HEK293 (cell line): Measurements from ENCODE around the gene TMEM260.

Source experiments
- CTCF ChIA-PET: fragments of 350-600 bp; formaldehyde crosslinking; extraction: SDS; loops from one replicate; lab custom pipeline; 2021; ENCODE audit warnings: antibody characterized with exemption; lab: Yijun Ruan, JAX
- POLR2A ChIA-PET: fragments of 300-600 bp; formaldehyde crosslinking; extraction: SDS; loops from one replicate; lab custom pipeline; 2020; ENCODE audit warnings: antibody characterized with exemption, inconsistent platforms; lab: Yijun Ruan, JAX
- H3K27ac ChIP-seq: fragments of 200-500 bp; sonication (Bioruptor generic); 2 replicates; pipeline ENCODE4 v1.5.1; 2014; ENCODE audit warnings: low read depth, low read length, control low read depth, inconsistent platforms; ENCODE audit errors: extremely low read depth
- H3K36me3 ChIP-seq, 2 experiments: fragments of 200-500 bp in 1 of 2; sonication (Bioruptor generic) in 1 of 2; 1 replicate in 1 of 2; 2 replicates in 1 of 2; pipeline ENCODE4 v1.5.1; 2014 to 2017; ENCODE audit warnings: inconsistent platforms in 2 of 2, low read length in 2 of 2; ENCODE audit not compliant: control insufficient read depth in 2 of 2, insufficient read depth in 1 of 2
- H3K4me1 ChIP-seq: fragments of 200-500 bp; sonication (Bioruptor generic); 2 replicates; pipeline ENCODE4 v1.5.1; 2014; ENCODE audit warnings: mild to moderate bottlenecking, low read length, inconsistent platforms; ENCODE audit not compliant: control insufficient read depth, insufficient read depth
- H3K4me3 ChIP-seq: 2 replicates; pipeline ENCODE4 v1.5.1; 2011; ENCODE audit warnings: low read depth, mild to moderate bottlenecking, control low read depth, low read length, moderate library complexity
- H3K9me3 ChIP-seq: fragments of 200-500 bp; sonication (Bioruptor generic); 2 replicates; pipeline ENCODE4 v1.5.1; 2014; ENCODE audit warnings: low read depth, low read length, inconsistent platforms; ENCODE audit not compliant: control insufficient read depth, insufficient read depth
- EGR2 ChIP-seq: fragments of 450-650 bp; formaldehyde crosslinking; IDR thresholded peaks from 2 replicates; pipeline ENCODE4 v1.5.1; 2016; ENCODE audit warnings: low read depth, missing biosample characterization, missing genetic modification characterization
- YY1 ChIP-seq: fragments of 450-650 bp; formaldehyde crosslinking; IDR thresholded peaks from 2 replicates; pipeline ENCODE4 v1.5.1; 2018; ENCODE audit warnings: missing biosample characterization, missing genetic modification characterization
- ZBTB49 ChIP-seq: fragments of 450-650 bp; formaldehyde crosslinking; IDR thresholded peaks from 2 replicates; pipeline ENCODE4 v1.5.1; 2016; ENCODE audit warnings: missing biosample characterization, missing genetic modification characterization, low read depth
- ZFHX2 ChIP-seq: fragments of 450-650 bp; formaldehyde crosslinking; conservative IDR thresholded peaks from 2 replicates; pipeline ENCODE4 v1.5.1; 2016; ENCODE audit warnings: missing biosample characterization, missing genetic modification characterization
- ZNF146 ChIP-seq: fragments of 450-650 bp; formaldehyde crosslinking; IDR thresholded peaks from 2 replicates; pipeline ENCODE4 v1.5.1; 2016; ENCODE audit warnings: missing biosample characterization, missing genetic modification characterization
- ZNF266 ChIP-seq: fragments of 450-650 bp; formaldehyde crosslinking; IDR thresholded peaks from 2 replicates; pipeline ENCODE4 v1.5.1; 2016; ENCODE audit warnings: missing biosample characterization, missing genetic modification characterization, low read depth
- ZNF274 ChIP-seq, 2 experiments: fragments of 200-500 bp in 1 of 2; fragments of 450-650 bp in 1 of 2; sonication (Bioruptor generic) in 1 of 2; formaldehyde crosslinking in 1 of 2; IDR thresholded peaks; 2 replicates each; pipeline versions ENCODE4 v1.5.1 to v1.6.1; 2014 to 2016; ENCODE audit warnings: borderline replicate concordance in 1 of 2, inconsistent platforms in 1 of 2, low read length in 1 of 2, missing biosample characterization in 1 of 2, missing genetic modification characterization in 1 of 2
- ZNF530 ChIP-seq: fragments of 450-650 bp; formaldehyde crosslinking; IDR thresholded peaks from 2 replicates; pipeline ENCODE4 v1.5.1; 2016; ENCODE audit warnings: low read depth, missing biosample characterization, missing genetic modification characterization
- ZNF561 ChIP-seq: fragments of 450-650 bp; IDR thresholded peaks from 2 replicates; pipeline ENCODE4 v1.5.1; 2018; ENCODE audit warnings: missing biosample characterization, missing genetic modification characterization, borderline replicate concordance
- ZNF596 ChIP-seq: fragments of 450-650 bp; IDR thresholded peaks from 2 replicates; pipeline ENCODE4 v1.5.0; 2018; ENCODE audit warnings: missing biosample characterization, mild to moderate bottlenecking, missing genetic modification characterization, moderate library complexity
- ZNF707 ChIP-seq: fragments of 450-650 bp; formaldehyde crosslinking; IDR thresholded peaks from 2 replicates; pipeline ENCODE4 v1.5.1; 2016; ENCODE audit warnings: missing biosample characterization, missing genetic modification characterization
- TF ChIP-seq, protein P1 (sequence below): fragments of 450-650 bp; formaldehyde crosslinking; IDR thresholded peaks from 2 replicates; pipeline ENCODE4 v1.5.1; 2016; ENCODE audit warnings: missing biosample characterization, missing genetic modification characterization
- TF ChIP-seq, protein P2 (sequence below): fragments of 450-650 bp; formaldehyde crosslinking; IDR thresholded peaks from 2 replicates; pipeline ENCODE4 v1.5.1; 2016; ENCODE audit warnings: missing biosample characterization, missing genetic modification characterization
- TF ChIP-seq, protein P3 (sequence below): fragments of 450-650 bp; formaldehyde crosslinking; IDR thresholded peaks from 2 replicates; pipeline ENCODE4 v1.5.1; 2016; ENCODE audit warnings: missing biosample characterization, missing genetic modification characterization

Gene TMEM260

DNA sequence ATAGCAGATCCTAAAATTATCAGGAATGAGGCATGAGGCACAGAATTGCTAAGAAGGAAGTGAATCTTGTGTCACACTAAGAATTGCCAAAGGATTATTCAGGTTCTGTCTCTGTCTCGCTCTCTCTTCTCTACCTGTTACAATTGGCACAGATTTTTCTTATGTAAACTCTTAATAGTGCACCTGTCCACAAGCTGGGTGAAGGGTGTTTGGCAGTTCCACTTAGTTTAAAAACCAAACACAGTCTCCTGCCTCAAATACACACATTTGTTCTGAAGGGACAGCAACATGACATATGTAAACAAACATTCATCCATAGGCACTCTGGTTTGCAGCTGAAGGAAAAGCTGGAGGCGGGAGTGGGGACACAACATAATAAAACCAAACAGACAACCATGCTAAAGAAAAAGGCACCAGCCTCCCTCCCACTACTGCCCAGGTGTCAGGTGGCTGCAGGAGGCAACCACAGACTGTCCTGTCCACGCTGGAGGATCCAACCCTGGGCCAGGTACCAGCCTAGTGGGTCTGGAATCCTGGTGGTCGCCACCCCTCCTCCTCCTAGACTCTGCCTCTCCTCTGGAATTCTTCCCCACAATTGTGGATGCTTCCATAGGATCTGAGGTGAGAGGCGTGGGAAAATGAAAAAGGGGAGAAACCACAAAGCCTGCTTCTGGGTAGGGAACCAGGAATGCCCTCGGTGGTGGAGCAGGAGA, 81.2 kb downstream of the TMEM260 start:
- no peak overlapping the region for H3K4me3 ChIP-seq
- CTCF ChIA-PET: interaction anchor here (0.5 to 1.4 kb wide), 4 partner anchors 29 to 522 kb away, joined by 3 to 4 read pairs (median 3); no protein-coding TSS in a partner anchor

DNA sequence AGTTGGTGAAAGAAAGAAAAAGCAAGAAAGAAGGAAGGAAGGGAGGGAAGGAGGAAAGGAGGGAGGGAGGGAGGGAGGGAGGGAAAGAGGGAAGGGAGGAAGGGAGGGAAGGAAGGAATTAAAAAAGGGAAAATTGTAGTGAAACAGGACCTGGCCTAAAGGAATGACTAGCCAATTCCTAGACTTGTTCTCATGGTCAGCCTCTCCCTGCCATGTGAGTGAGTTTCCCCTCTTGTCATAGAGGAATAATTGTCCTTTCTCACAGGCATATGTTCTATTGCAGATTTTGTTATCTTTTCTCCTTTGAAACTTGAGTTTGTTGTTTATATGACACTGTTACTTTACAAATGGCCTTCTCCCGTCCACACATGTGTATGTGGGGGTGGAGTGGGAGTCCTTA, 81.9 kb downstream of the TMEM260 start:
- POLR2A ChIA-PET: no interaction called here
- no peak overlapping the region for H3K27ac ChIP-seq
- CTCF ChIA-PET: interaction anchor here (0.5 to 1.4 kb wide), 3 partner anchors 97 to 521 kb away, joined by 3 to 4 read pairs (median 3); no protein-coding TSS in a partner anchor
- TF ChIP-seq ZNF707 (no peak), EGR2 (peak; percentile 44; the same call in 1 of the 2 replicates)
- H3K36me3 ChIP-seq: no peaks in the 10 kb centered on the region
- H3K4me3 ChIP-seq: no peak overlapping the region
- H3K9me3 ChIP-seq: no peaks in the 10 kb centered on the region
- peaks cover 11% of the 10 kb centered on the region for H3K4me1 ChIP-seq

More for the DNA sequence above, 81.2 kb downstream of the TMEM260 start:
- peaks cover 11% of the 10 kb centered on the region for H3K4me1 ChIP-seq
- no peaks in the 10 kb centered on the region for H3K9me3 ChIP-seq
- no peaks in the 10 kb centered on the region for H3K36me3 ChIP-seq
- TF ChIP-seq ZNF274 (IDR thresholded peaks at IDR 0.05; ENCODE audit: low read length): no peak
- no peak for TF ChIP-seq ZNF274 (tag by site-specific recombination; IDR thresholded peaks at IDR 0.05; ENCODE audit: borderline replicate concordance)
- TF ChIP-seq ZFHX2 (tag by site-specific recombination): peak; percentile 49
- TF ChIP-seq EGR2: peak; percentile 50; the same call in 1 of the 2 replicates
- no peak for TF ChIP-seq YY1 (tag by site-specific recombination)
- no peak for TF ChIP-seq ZNF530
- TF ChIP-seq, protein P1, sequence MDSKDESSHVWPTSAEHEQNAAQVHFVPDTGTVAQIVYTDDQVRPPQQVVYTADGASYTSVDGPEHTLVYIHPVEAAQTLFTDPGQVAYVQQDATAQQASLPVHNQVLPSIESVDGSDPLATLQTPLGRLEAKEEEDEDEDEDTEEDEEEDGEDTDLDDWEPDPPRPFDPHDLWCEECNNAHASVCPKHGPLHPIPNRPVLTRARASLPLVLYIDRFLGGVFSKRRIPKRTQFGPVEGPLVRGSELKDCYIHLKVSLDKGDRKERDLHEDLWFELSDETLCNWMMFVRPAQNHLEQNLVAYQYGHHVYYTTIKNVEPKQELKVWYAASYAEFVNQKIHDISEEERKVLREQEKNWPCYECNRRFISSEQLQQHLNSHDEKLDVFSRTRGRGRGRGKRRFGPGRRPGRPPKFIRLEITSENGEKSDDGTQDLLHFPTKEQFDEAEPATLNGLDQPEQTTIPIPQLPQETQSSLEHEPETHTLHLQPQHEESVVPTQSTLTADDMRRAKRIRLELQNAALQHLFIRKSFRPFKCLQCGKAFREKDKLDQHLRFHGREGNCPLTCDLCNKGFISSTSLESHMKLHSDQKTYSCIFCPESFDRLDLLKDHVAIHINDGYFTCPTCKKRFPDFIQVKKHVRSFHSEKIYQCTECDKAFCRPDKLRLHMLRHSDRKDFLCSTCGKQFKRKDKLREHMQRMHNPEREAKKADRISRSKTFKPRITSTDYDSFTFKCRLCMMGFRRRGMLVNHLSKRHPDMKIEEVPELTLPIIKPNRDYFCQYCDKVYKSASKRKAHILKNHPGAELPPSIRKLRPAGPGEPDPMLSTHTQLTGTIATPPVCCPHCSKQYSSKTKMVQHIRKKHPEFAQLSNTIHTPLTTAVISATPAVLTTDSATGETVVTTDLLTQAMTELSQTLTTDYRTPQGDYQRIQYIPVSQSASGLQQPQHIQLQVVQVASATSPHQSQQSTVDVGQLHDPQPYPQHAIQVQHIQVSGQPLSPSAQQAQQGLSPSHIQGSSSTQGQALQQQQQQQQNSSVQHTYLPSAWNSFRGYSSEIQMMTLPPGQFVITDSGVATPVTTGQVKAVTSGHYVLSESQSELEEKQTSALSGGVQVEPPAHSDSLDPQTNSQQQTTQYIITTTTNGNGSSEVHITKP (tag by site-specific recombination): peak; percentile 46; the same call in 1 of the 2 replicates
- H3K27ac ChIP-seq: no peak overlapping the region
- POLR2A ChIA-PET: no interaction called here

DNA sequence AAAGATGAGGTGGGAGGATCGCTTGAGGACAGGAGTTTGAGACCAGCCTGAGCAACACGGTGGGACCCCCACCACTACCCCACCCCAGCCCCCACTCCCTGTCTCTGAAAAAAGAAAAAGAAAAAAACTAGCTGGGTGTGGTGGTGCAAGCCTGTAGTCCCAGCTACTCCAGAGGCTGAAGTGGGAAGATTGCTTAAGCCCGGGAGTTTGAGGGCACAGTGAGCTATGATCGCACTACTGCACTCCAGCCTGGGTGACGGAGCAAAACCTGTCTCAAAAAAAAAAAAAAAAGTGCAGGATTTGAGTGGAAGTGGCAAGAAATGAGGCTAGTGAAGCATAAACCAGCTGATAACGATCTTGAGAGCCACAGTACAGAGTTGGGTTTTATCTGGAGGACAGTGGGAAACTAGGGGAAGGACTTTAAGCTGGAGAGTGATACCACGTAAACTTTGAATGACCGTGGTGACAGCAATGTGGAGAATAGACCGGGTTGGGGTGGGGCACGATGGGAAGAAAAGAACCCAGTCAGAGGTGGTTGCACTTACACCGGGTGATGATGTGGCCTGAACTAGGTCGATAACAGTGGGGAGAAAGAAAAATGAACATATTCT, 85.3 kb downstream of the TMEM260 start:
- Histone ChIP-seq H3K4me1 (peaks cover 11% of the 10 kb centered on the region), H3K36me3 (no peaks in the 10 kb centered on the region), H3K4me3 (no peak overlapping the region), H3K9me3 (no peaks in the 10 kb centered on the region), H3K27ac (no peak overlapping the region)
- ChIA-PET CTCF (no interaction called here), POLR2A (no interaction called here)
- TF ChIP-seq ZNF561 (tag by site-specific recombination) (no peak), ZNF266 (tag by site-specific recombination) (no peak), ZNF146 (no peak), ZNF596 (tag by site-specific recombination) (no peak), ZBTB49 (tag by site-specific recombination) (no peak)
- TF ChIP-seq, protein P2, sequence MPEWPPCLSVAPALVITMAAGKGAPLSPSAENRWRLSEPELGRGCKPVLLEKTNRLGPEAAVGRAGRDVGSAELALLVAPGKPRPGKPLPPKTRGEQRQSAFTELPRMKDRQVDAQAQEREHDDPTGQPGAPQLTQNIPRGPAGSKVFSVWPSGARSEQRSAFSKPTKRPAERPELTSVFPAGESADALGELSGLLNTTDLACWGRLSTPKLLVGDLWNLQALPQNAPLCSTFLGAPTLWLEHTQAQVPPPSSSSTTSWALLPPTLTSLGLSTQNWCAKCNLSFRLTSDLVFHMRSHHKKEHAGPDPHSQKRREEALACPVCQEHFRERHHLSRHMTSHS (tag by site-specific recombination): no peak
- TF ChIP-seq, protein P3, sequence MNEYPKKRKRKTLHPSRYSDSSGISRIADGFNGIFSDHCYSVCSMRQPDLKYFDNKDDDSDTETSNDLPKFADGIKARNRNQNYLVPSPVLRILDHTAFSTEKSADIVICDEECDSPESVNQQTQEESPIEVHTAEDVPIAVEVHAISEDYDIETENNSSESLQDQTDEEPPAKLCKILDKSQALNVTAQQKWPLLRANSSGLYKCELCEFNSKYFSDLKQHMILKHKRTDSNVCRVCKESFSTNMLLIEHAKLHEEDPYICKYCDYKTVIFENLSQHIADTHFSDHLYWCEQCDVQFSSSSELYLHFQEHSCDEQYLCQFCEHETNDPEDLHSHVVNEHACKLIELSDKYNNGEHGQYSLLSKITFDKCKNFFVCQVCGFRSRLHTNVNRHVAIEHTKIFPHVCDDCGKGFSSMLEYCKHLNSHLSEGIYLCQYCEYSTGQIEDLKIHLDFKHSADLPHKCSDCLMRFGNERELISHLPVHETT (tag by site-specific recombination): no peak
